T-helper 17 cell (primary cell): ENCODE results near the gene EEF1AKMT2. TPM values are rescaled to one million over a fixed set of nuclear protein-coding genes. Genes with fewer than 3 reads are reported as not detected.

Experiments
- total RNA-seq, 4 donors: library from RNA in 2 of 4; stranded (reverse) in 2 of 4; gene quantifications; one replicate each; pipeline ENCODE4 v1.2.3 and lab custom pipeline; 2022 to 2026

Gene EEF1AKMT2
- total RNA-seq, 2 donors from 2014 or later: 14.5 to 16.2 TPM

Other genes starting within 250 kb of the EEF1AKMT2 start
- 10 to 100 TPM; 68.5 to 69.2 TPM for gene FAM53B, start 47.5 kb downstream of the EEF1AKMT2 start, total RNA-seq
- gene ABRAXAS2, start 9.9 kb upstream of the EEF1AKMT2 start, total RNA-seq: 1 to 10 TPM; 6.8 to 8.7 TPM
- gene ZRANB1, start 150.2 kb upstream of the EEF1AKMT2 start, total RNA-seq: 10 to 100 TPM; 19.4 to 21.3 TPM